Spinal cord (tissue), 10 donors: ENCODE results near the gene CLEC1B. TPM values are rescaled to one million over a fixed set of nuclear protein-coding genes. Genes with fewer than 3 reads are reported as not detected.
"Not testable (repeated sequence)": the region's sequence is repeated elsewhere in the genome, so short reads cannot be mapped to it uniquely, and the experiment has no call there.

Experiments used
- DNase-seq, 6 donors: peaks; one replicate each; pipeline versions ENCODE4 v3.0.0 to v3.0.0-alpha.2; 2013 to 2015; ENCODE audit warnings: low spot score in 6 of 6, low read depth in 4 of 6
- H3K27ac ChIP-seq: one replicate; pipeline ENCODE4 v1.5.1; 2013; ENCODE audit warnings: low read depth, low read length, control low read depth
- H3K27me3 ChIP-seq: one replicate; pipeline ENCODE4 v1.6.1; 2013; ENCODE audit warnings: low read length; ENCODE audit not compliant: control insufficient read depth, insufficient read depth
- H3K36me3 ChIP-seq: one replicate; pipeline ENCODE4 v1.6.1; 2013; ENCODE audit warnings: low read length; ENCODE audit not compliant: control insufficient read depth, insufficient read depth
- H3K4me1 ChIP-seq: one replicate; pipeline ENCODE4 v1.6.1; 2013; ENCODE audit warnings: low read length; ENCODE audit not compliant: control insufficient read depth, insufficient read depth
- H3K4me3 ChIP-seq: one replicate; pipeline ENCODE4 v1.5.1; 2013; ENCODE audit warnings: low read depth, low read length, control low read depth
- H3K9me3 ChIP-seq: one replicate; pipeline ENCODE4 v1.6.1; 2013; ENCODE audit warnings: low read length; ENCODE audit not compliant: control insufficient read depth, insufficient read depth
- WGBS: methylation state at CpG from one replicate; pipeline ENCODE4 v1.1.5; 2013; ENCODE audit warnings: missing lambda C conversion rate; ENCODE audit not compliant: insufficient coverage; 5-methylcytosine and 5-hydroxymethylcytosine counted together
- polyA plus RNA-seq, 2 donors: library from polyadenylated mRNA; unstranded; fragments of 120-200 nt; gene quantifications; one replicate each; pipeline ENCODE4 v1.2.1, GENCODE V29; 2013; ENCODE audit not compliant: insufficient read length in 2 of 2
- total RNA-seq, 2 donors: library from RNA; depleted of rRNA in 1 of 2; stranded (reverse); fragments of 120-200 nt in 1 of 2; fragments of >200 nt in 1 of 2; gene quantifications; one replicate each; pipeline versions ENCODE4 v1.2.3 to v1.2.4, GENCODE V29; 2013 to 2014
- donor health status: healthy.

The CLEC1B gene
- total and polyA plus RNA-seq, 4 donors = 0.30 to 0.69 (median 0.50) TPM; not detected in 1

- DNase-seq = no peak
- H3K9me3 ChIP-seq = peaks cover 5% of the 10 kb centered on the region
- H3K27ac ChIP-seq = no peak overlapping the region
- no peaks in the 10 kb centered on the region for H3K36me3 ChIP-seq
- H3K4me3 ChIP-seq = no peak overlapping the region
- no peaks in the 10 kb centered on the region for H3K4me1 ChIP-seq
- H3K27me3 ChIP-seq = no peaks in the 10 kb centered on the region
These were observed 21.0 kb downstream of the CLEC1B start for GRCh38 chr12:9977916-9978315.

GRCh38 chr12:9976626-9977025, 22.3 kb downstream of the CLEC1B start:
- H3K4me3 ChIP-seq, H3K4me1 ChIP-seq, H3K36me3 ChIP-seq, DNase-seq, H3K9me3 ChIP-seq, H3K27me3 ChIP-seq, H3K27ac ChIP-seq: not testable (repeated sequence)
- WGBS = no CpG with 5 or more reads among the region's 5 CpGs

- Histone ChIP-seq H3K9me3 (peaks cover 5% of the 10 kb centered on the region), H3K36me3 (no peaks in the 10 kb centered on the region), H3K4me1 (no peaks in the 10 kb centered on the region), H3K27ac (no peak overlapping the region), H3K4me3 (no peak overlapping the region), H3K27me3 (no peaks in the 10 kb centered on the region)
- DNase-seq = no peak
- 100% methylated on average over 1 of the region's 2 CpGs for WGBS
These were observed 23.3 kb downstream of the CLEC1B start for GRCh38 chr12:9975614-9976013.

GRCh38 chr12:9974731-9975130, 24.2 kb downstream of the CLEC1B start:
- not testable (repeated sequence) for H3K4me3 ChIP-seq, H3K4me1 ChIP-seq, H3K36me3 ChIP-seq, DNase-seq, H3K27ac ChIP-seq, H3K9me3 ChIP-seq, H3K27me3 ChIP-seq
- WGBS = no CpG with 5 or more reads among the region's 2 CpGs

GRCh38 chr12:9973949-9974348, 25.0 kb downstream of the CLEC1B start:
- Histone ChIP-seq H3K27me3 (no peaks in the 10 kb centered on the region), H3K27ac (no peak overlapping the region), H3K36me3 (no peaks in the 10 kb centered on the region), H3K4me1 (no peaks in the 10 kb centered on the region), H3K9me3 (peaks cover 5% of the 10 kb centered on the region), H3K4me3 (no peak overlapping the region)
- no peak for DNase-seq
- WGBS = no CpG with 5 or more reads among the region's 1 CpG

GRCh38 chr12:9971181-9971580, 27.7 kb downstream of the CLEC1B start, which contains the start of gene CLEC12A:
Gene CLEC12A (plus strand): TSS chr12:9971409. CDS start chr12:9971597, 188 bp downstream.
- H3K4me3 ChIP-seq = no peak within 1 kb of the TSS
- DNase-seq = peak in 1 of 6 donors; percentile 40
- WGBS = no CpG with 5 or more reads among the region's 1 CpG
- H3K4me1 ChIP-seq = no peaks in the 10 kb centered on the region
- no peaks in the 10 kb centered on the region for H3K36me3 ChIP-seq
- no peaks in the 10 kb centered on the region for H3K27me3 ChIP-seq
- peaks cover 5% of the 10 kb centered on the region for H3K9me3 ChIP-seq
- H3K27ac ChIP-seq = no peak within 1 kb of the TSS

- no peaks in the 10 kb centered on the region for H3K9me3 ChIP-seq
- no peak for DNase-seq
- no peak overlapping the region for H3K27ac ChIP-seq
- H3K4me3 ChIP-seq = no peak overlapping the region
- no peaks in the 10 kb centered on the region for H3K27me3 ChIP-seq
- no peaks in the 10 kb centered on the region for H3K36me3 ChIP-seq
- no CpG with 5 or more reads among the region's 2 CpGs for WGBS
- no peaks in the 10 kb centered on the region for H3K4me1 ChIP-seq
These were observed 29.2 kb downstream of the CLEC1B start for GRCh38 chr12:9969673-9970072.

- Histone ChIP-seq H3K9me3 (no peaks in the 10 kb centered on the region), H3K4me1 (no peaks in the 10 kb centered on the region), H3K4me3 (no peak overlapping the region), H3K27ac (no peak overlapping the region), H3K27me3 (no peaks in the 10 kb centered on the region), H3K36me3 (no peaks in the 10 kb centered on the region)
- no CpG with 5 or more reads among the region's 3 CpGs for WGBS
- DNase-seq = no peak
These were observed 37.0 kb downstream of the CLEC1B start for GRCh38 chr12:9961901-9962300.

- H3K9me3 ChIP-seq = no peaks in the 10 kb centered on the region
- H3K4me3 ChIP-seq = no peak overlapping the region
- H3K36me3 ChIP-seq = no peaks in the 10 kb centered on the region
- no peaks in the 10 kb centered on the region for H3K4me1 ChIP-seq
- no CpG with 5 or more reads among the region's 3 CpGs for WGBS
- H3K27me3 ChIP-seq = no peaks in the 10 kb centered on the region
- H3K27ac ChIP-seq = no peak overlapping the region
- DNase-seq = no peak
These were observed 37.8 kb downstream of the CLEC1B start for GRCh38 chr12:9961106-9961505.

- H3K36me3 ChIP-seq = no peaks in the 10 kb centered on the region
- no peaks in the 10 kb centered on the region for H3K27me3 ChIP-seq
- no peak overlapping the region for H3K4me3 ChIP-seq
- no peaks in the 10 kb centered on the region for H3K4me1 ChIP-seq
- no peak for DNase-seq
- 71% methylated on average over 1 of the region's 5 CpGs for WGBS
- H3K9me3 ChIP-seq = no peaks in the 10 kb centered on the region
- H3K27ac ChIP-seq = no peak overlapping the region
These were observed 38.3 kb downstream of the CLEC1B start for GRCh38 chr12:9960590-9960989.
